ENCODE data around the gene TWIST2. TPM values are rescaled to one million over a fixed set of nuclear protein-coding genes. Genes with fewer than 3 reads are reported as not detected.

The TWIST2 gene
- total RNA-seq, 1 experiment from 2014 or later, result 0.22 TPM

- no CpG with 5 or more reads among the region's 5 CpGs for whole genome bisulfite sequencing (ENCODE audit: extremely low coverage, insufficient read length, low lambda C conversion rate)
- no peak overlapping the region for H3K14ac ChIP-seq (ENCODE audit: insufficient read depth, low read length)
- H2BK12ac ChIP-seq (ENCODE audit: insufficient read length, low read depth, low read length), result no peak overlapping the region
- H4K8ac ChIP-seq (replicated peaks; ENCODE audit: insufficient read length, low read depth, low read length), result no peak overlapping the region
- no peak overlapping the region for H4K91ac ChIP-seq (ENCODE audit: insufficient read length, low read depth, low read length)
- H3K56ac ChIP-seq (ENCODE audit: insufficient read length, low read depth, low read length), result no peak overlapping the region
- H2AFZ ChIP-seq (ENCODE audit: low read length), result no peak overlapping the region
- H3K27me3 ChIP-seq (ENCODE audit: insufficient read depth, low read length), result no peaks in the 10 kb centered on the region; the same call in 1 of the 2 replicates
- H3K9me3 ChIP-seq (ENCODE audit: control insufficient read depth, low read depth, low read length), result no peaks in the 10 kb centered on the region
- no peaks in the 10 kb centered on the region for H3K79me2 ChIP-seq (ENCODE audit: insufficient read depth, low read length)
- no peak overlapping the region for H2BK5ac ChIP-seq (ENCODE audit: insufficient read length, low read length)
- H3K18ac ChIP-seq (ENCODE audit: insufficient read length, low read depth, low read length), result no peak overlapping the region
- Mint-ChIP-seq H3K36me3 (ENCODE audit: insufficient read depth in 1 of 3, low read depth in 3 of 3) (no peaks in the 10 kb centered on the region), H3K4me3 (no peak overlapping the region), H3K27me3 (ENCODE audit: low read depth) (peaks cover 24% of the 10 kb centered on the region), H3K4me1 (peaks cover 13 to 17% of the 10 kb centered on the region in 2 experiments), H3K9me3 (no peaks in the 10 kb centered on the region; a peak in 1 of 5 replicates), H3K27ac (no peak overlapping the region)
- DNase-seq, result no peak
- no peak overlapping the region for H3T11ph ChIP-seq (ENCODE audit: low read length)
- H2BK15ac ChIP-seq (ENCODE audit: low read depth, low read length), result no peak overlapping the region
- no peak overlapping the region for H4K5ac ChIP-seq (ENCODE audit: insufficient read length, low read depth, low read length)
- TF ChIP-seq CTCF (conservative IDR thresholded peaks at IDR 0.05), result no peak
- H3K27ac ChIP-seq (ENCODE audit: insufficient read length, low read depth, low read length), result no peak overlapping the region
- H3K23ac ChIP-seq (ENCODE audit: insufficient read length, low read depth, low read length), result no peak overlapping the region
- H2AK5ac ChIP-seq (ENCODE audit: insufficient read length, low read length), result no peak overlapping the region
- H3K23me2 ChIP-seq (ENCODE audit: insufficient read length, low read depth, low read length, poor library complexity, severe bottlenecking), result no peaks in the 10 kb centered on the region
- no peak overlapping the region for H3K4me2 ChIP-seq (ENCODE audit: insufficient read depth, insufficient read length, low read length)
- H2BK20ac ChIP-seq (ENCODE audit: low read depth, low read length, poor library complexity, severe bottlenecking), result no peak overlapping the region
- H2BK120ac ChIP-seq (ENCODE audit: low read depth, low read length, poor library complexity, severe bottlenecking), result no peak overlapping the region
- H4K20me1 ChIP-seq (ENCODE audit: control insufficient read depth, insufficient read depth, insufficient read length), result no peaks in the 10 kb centered on the region
- no peaks in the 10 kb centered on the region for H3K4me1 ChIP-seq (ENCODE audit: insufficient read depth, low read length)
- H3K4ac ChIP-seq (ENCODE audit: low read depth, low read length), result no peak overlapping the region
- H3K79me1 ChIP-seq (ENCODE audit: insufficient read depth, low read depth, low read length, poor library complexity, severe bottlenecking), result no peaks in the 10 kb centered on the region
- no peak overlapping the region for H3K9ac ChIP-seq (ENCODE audit: extremely low read depth, insufficient read length, low read length)
These were observed 48.8 kb downstream of the TWIST2 start for GRCh38 chr2:238896641-238897040.

All from H9 (cell line).